ENCODE data around the gene HOXD12.

GRCh38 chr2:176122683-176123410 is 23.3 kb downstream of the HOXD12 start, which contains the start of gene HOXD9:
- no peak for TF ChIP-seq CTCF (IDR thresholded peaks at IDR 0.05)
- TF ChIP-seq TCF12 (IDR thresholded peaks at IDR 0.05) = no peak

All from SK-N-SH (cell line).